K562 (cell line): ENCODE measurements around the gene PHKG2. TPM values are rescaled to one million over a fixed set of nuclear protein-coding genes. Genes with fewer than 3 reads are reported as not detected.
A peak's percentile ranks its signal among the peaks of the same experiment; 100 is the strongest.

Experiments used
- BCL6 ChIP-seq: fragments of 250-450 bp; sonication (Bioruptor Pico); IDR thresholded peaks from 2 replicates; pipeline ENCODE4 v1.4.0; 2020
- ELF1 ChIP-seq: fragments of 200-800 bp; sonication (Bioruptor generic); IDR thresholded peaks from 2 replicates; pipeline ENCODE4 v1.6.1; 2016; ENCODE audit warnings: missing genetic modification characterization, missing compliant biosample characterization
- ETV1 ChIP-seq: fragments of 450-650 bp; conservative IDR thresholded peaks from 2 replicates; pipeline ENCODE4 v1.6.1; 2016; ENCODE audit warnings: missing genetic modification characterization, control low read depth, low read depth, missing compliant biosample characterization
- MYBL2 ChIP-seq, 2 experiments: fragments of 450-650 bp in 1 of 2; sonication (generic) in 1 of 2; formaldehyde crosslinking in 1 of 2; IDR thresholded peaks; 2 replicates each; pipeline versions ENCODE4 v1.6.1 to v1.8.1; 2017 to 2022; ENCODE audit warnings: borderline replicate concordance in 1 of 2, inconsistent platforms in 1 of 2, low read depth in 1 of 2, mild to moderate bottlenecking in 1 of 2, missing genetic modification reagents in 1 of 2, moderate library complexity in 1 of 2
- PTRF ChIP-seq: fragments of 450-650 bp; IDR thresholded peaks from 2 replicates; pipeline ENCODE4 v1.6.1; 2016; ENCODE audit warnings: mild to moderate bottlenecking, missing genetic modification characterization, missing compliant biosample characterization
- THAP12 ChIP-seq: fragments of 250-450 bp; sonication (Bioruptor Pico); IDR thresholded peaks from 2 replicates; pipeline ENCODE4 v1.9.0; 2021; ENCODE audit warnings: mild to moderate bottlenecking, inconsistent platforms
- THRA ChIP-seq: fragments of 450-650 bp; IDR thresholded peaks from 2 replicates; pipeline ENCODE4 v1.6.1; 2017; ENCODE audit warnings: mild to moderate bottlenecking, moderate library complexity
- ZBTB7A ChIP-seq: IDR thresholded peaks from 2 replicates; pipeline ENCODE4 v1.6.1; 2011; ENCODE audit warnings: low read depth, mild to moderate bottlenecking, low read length, moderate library complexity, borderline replicate concordance; ENCODE audit not compliant: control insufficient read depth
- ZBTB8A ChIP-seq: fragments of 450-650 bp; IDR thresholded peaks from 2 replicates; pipeline ENCODE4 v1.6.1; 2018; ENCODE audit warnings: mild to moderate bottlenecking, moderate library complexity; ENCODE audit not compliant: partially characterized antibody
- ZC3H8 ChIP-seq: fragments of 450-650 bp; IDR thresholded peaks from 2 replicates; pipeline ENCODE4 v1.6.1; 2017
- polyA plus RNA-seq, 8 experiments: library from polyadenylated mRNA; depleted of rRNA in 4 of 8; stranded (reverse) in 5 of 8; unstranded in 3 of 8; fragments of >200 nt; fragmentation: Nextera tagmentation in 2 of 8; fragmentation: Illumina TruSeq in 1 of 8; extraction: Ambion mirVana in 2 of 8; extraction: Trizol in 1 of 8; gene quantifications; 2 replicates each; pipeline versions ENCODE4 v1.2.1 to v1.2.3, GENCODE V29; 2011 to 2014; ENCODE audit warnings: inconsistent platforms in 1 of 8, missing spikeins in 1 of 8
- total RNA-seq, 7 experiments: library from RNA; depleted of rRNA in 6 of 7; stranded (reverse); fragments of >200 nt in 6 of 7; fragmentation: Illumina TruSeq in 2 of 7; extraction: Trizol in 2 of 7; gene quantifications; 2 replicates each; pipeline versions ENCODE4 v1.2.1 to v1.2.3, GENCODE V29; 2011 to 2021; ENCODE audit warnings: low replicate concordance in 1 of 7
- TF ChIP-seq, protein P1 (sequence below): sonication (generic); formaldehyde crosslinking; IDR thresholded peaks from 2 replicates; pipeline ENCODE4 v1.8.0; 2023; ENCODE audit warnings: mild to moderate bottlenecking, missing genetic modification reagents

The PHKG2 gene
- total and polyA plus RNA-seq, 9 of the 15 experiments (the other 6 are each of a cell fraction or from before 2014, with no cell fraction given) = 5.8 to 54.2 (median 30.7) TPM

- TF ChIP-seq ZBTB8A (no peak), THAP12 (no peak), ZC3H8 (no peak), ZBTB7A (0 out of 2 replicates have a peak, but pooled peaks have one; percentile 17), BCL6 (CRISPR knock-in tag) (no peak), THRA (no peak), PTRF (tag) (no peak), ELF1 (tag) (peak; percentile 28; the same call in 1 of the 2 replicates), MYBL2 (IDR thresholded peaks at IDR 0.05; ENCODE audit: low read depth) (no peak), MYBL2 (CRISPR knock-in tag; IDR thresholded peaks at IDR 0.05; ENCODE audit: borderline replicate concordance) (0 out of 2 replicates have a peak, but pooled peaks have one; percentile 14), ETV1 (tag) (no peak)
- TF ChIP-seq, protein P1, sequence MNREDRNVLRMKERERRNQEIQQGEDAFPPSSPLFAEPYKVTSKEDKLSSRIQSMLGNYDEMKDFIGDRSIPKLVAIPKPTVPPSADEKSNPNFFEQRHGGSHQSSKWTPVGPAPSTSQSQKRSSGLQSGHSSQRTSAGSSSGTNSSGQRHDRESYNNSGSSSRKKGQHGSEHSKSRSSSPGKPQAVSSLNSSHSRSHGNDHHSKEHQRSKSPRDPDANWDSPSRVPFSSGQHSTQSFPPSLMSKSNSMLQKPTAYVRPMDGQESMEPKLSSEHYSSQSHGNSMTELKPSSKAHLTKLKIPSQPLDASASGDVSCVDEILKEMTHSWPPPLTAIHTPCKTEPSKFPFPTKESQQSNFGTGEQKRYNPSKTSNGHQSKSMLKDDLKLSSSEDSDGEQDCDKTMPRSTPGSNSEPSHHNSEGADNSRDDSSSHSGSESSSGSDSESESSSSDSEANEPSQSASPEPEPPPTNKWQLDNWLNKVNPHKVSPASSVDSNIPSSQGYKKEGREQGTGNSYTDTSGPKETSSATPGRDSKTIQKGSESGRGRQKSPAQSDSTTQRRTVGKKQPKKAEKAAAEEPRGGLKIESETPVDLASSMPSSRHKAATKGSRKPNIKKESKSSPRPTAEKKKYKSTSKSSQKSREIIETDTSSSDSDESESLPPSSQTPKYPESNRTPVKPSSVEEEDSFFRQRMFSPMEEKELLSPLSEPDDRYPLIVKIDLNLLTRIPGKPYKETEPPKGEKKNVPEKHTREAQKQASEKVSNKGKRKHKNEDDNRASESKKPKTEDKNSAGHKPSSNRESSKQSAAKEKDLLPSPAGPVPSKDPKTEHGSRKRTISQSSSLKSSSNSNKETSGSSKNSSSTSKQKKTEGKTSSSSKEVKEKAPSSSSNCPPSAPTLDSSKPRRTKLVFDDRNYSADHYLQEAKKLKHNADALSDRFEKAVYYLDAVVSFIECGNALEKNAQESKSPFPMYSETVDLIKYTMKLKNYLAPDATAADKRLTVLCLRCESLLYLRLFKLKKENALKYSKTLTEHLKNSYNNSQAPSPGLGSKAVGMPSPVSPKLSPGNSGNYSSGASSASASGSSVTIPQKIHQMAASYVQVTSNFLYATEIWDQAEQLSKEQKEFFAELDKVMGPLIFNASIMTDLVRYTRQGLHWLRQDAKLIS (CRISPR knock-in tag) = no peak
Observed at GRCh38 chr16:30760577-30761426, 12.6 kb downstream of the PHKG2 start (continued).
